Caco-2 (cell line): ENCODE data around the gene TTC28. TPM values are rescaled to one million over a fixed set of nuclear protein-coding genes. Genes with fewer than 3 reads are reported as not detected.

Experiments used
- BruUV-seq: library from RNA; stranded (reverse); fragments of 400-500 nt; replicated peaks from 2 replicates; lab custom pipeline; 2021; lab: Mats Ljungman, UMichigan
- CTCF ChIA-PET: fragments of 300-600 bp; sonication (Branson Sonifier 250); formaldehyde crosslinking; loops from one replicate; lab custom pipeline; 2022; ENCODE audit warnings: antibody characterized with exemption; lab: Charles Lee
- POLR2A ChIA-PET: fragments of 300-600 bp; sonication (Branson Sonifier 250); formaldehyde crosslinking; loops from one replicate; lab custom pipeline; 2022; ENCODE audit warnings: antibody characterized with exemption; lab: Charles Lee
- DNase-seq, 2 experiments: peaks; one replicate each; pipeline versions ENCODE4 v3.0.0 to v3.0.0-alpha.2; 2020 to 2022
- H3K27me3 ChIP-seq: replicated peaks from 2 replicates; pipeline ENCODE4 v1.6.0; 2011; ENCODE audit warnings: low read length; ENCODE audit not compliant: control insufficient read depth, insufficient read depth
- H3K36me3 ChIP-seq: 2 replicates; pipeline ENCODE4 v1.5.1; 2011; ENCODE audit warnings: low read length; ENCODE audit not compliant: control insufficient read depth, insufficient read depth
- H3K4me1 ChIP-seq: fragments of 250-450 bp; sonication (Bioruptor Pico); 2 replicates; pipeline ENCODE4 v1.5.1; 2020; ENCODE audit warnings: mild to moderate bottlenecking
- H3K4me3 ChIP-seq: 2 replicates; pipeline ENCODE4 v1.5.1; 2011; ENCODE audit warnings: low read depth, mild to moderate bottlenecking, control low read depth, low read length
- H3K9me3 ChIP-seq: fragments of 250-450 bp; sonication (Bioruptor Pico); 2 replicates; pipeline ENCODE4 v1.5.1; 2020; ENCODE audit warnings: mild to moderate bottlenecking, moderate library complexity
- H3K27ac Mint-ChIP-seq: one replicate; pipeline ENCODE4 v1.8.0; 2022; ENCODE audit warnings: mixed read lengths; ENCODE audit not compliant: unreplicated experiment
- H3K27me3 Mint-ChIP-seq: one replicate; pipeline ENCODE4 v1.8.0; 2022; ENCODE audit warnings: mixed read lengths; ENCODE audit not compliant: insufficient read depth, unreplicated experiment
- H3K36me3 Mint-ChIP-seq: one replicate; pipeline ENCODE4 v1.8.0; 2022; ENCODE audit warnings: mild to moderate bottlenecking, mixed read lengths; ENCODE audit not compliant: insufficient read depth, unreplicated experiment
- H3K4me1 Mint-ChIP-seq: one replicate; pipeline ENCODE4 v1.8.0; 2022; ENCODE audit warnings: low read depth, mixed read lengths; ENCODE audit not compliant: unreplicated experiment
- H3K4me3 Mint-ChIP-seq: one replicate; pipeline ENCODE4 v1.8.0; 2022; ENCODE audit warnings: mild to moderate bottlenecking, moderate library complexity, mixed read lengths; ENCODE audit not compliant: unreplicated experiment
- H3K9me3 Mint-ChIP-seq: one replicate; pipeline ENCODE4 v1.8.0; 2022; ENCODE audit warnings: mixed read lengths; ENCODE audit not compliant: unreplicated experiment
- intact Hi-C: fragments of 100-400 bp; cut with micrococcal nuclease; formaldehyde crosslinking; loops from one replicate; pipeline ENCODE4 v1.10.0; 2022; ENCODE audit not compliant: unreplicated experiment
- total RNA-seq: library from RNA; stranded (reverse); gene quantifications from 2 replicates; pipeline ENCODE4 v1.2.3, GENCODE V29; 2022
- TF ChIP-seq, protein P1 (sequence below), 2 experiments: fragments of 200-600 bp in 1 of 2; IDR thresholded peaks; 1 replicate in 1 of 2; 2 replicates in 1 of 2; pipeline versions ENCODE4 v1.5.1 to v1.8.0; 2011 to 2022; ENCODE audit warnings: antibody characterized with exemption in 1 of 2, control low read depth in 1 of 2, inconsistent platforms in 1 of 2, low read depth in 1 of 2, low read length in 1 of 2, mild to moderate bottlenecking in 1 of 2, moderate library complexity in 1 of 2; ENCODE audit not compliant: insufficient read depth in 1 of 2, severe bottlenecking in 1 of 2, unreplicated experiment in 1 of 2

TTC28 gene
- total RNA-seq, 1 experiment from 2014 or later = 12.0 TPM

DNA sequence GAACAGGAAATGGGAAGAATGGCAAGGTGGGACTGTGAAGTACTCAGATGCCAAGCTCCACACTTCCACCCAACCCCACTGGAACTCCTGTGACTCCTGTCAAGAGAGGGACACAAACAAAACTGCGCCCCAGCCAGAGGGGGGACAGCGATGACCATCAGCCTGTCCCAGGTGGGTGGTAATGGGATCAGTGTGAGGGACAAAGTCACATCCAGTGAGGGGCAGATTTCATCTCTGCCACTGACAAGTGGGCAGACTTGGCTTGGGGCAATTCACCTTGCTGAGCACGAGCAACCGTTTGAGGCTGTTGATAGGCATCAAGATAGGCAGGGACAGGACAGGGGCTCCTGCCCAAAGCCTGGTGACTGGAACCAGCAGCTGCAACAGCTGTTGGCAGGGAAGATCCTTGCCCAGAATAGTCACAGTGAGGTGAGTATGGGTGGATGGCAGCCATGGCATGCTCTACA lies 655.2 kb downstream of the TTC28 start:
- Histone ChIP-seq H3K9me3 (no peaks in the 10 kb centered on the region), H3K4me1 (peaks cover 7% of the 10 kb centered on the region; the same call in 1 of the 2 replicates), H3K4me3 (no peak overlapping the region), H3K27me3 (no peaks in the 10 kb centered on the region), H3K36me3 (no peaks in the 10 kb centered on the region)
- no peak overlapping the region for H3K27ac Mint-ChIP-seq
- ChIA-PET CTCF (no interaction called here), POLR2A (no interaction called here)
- intact Hi-C loops = no loop called here
- DNase-seq = no peak
- TF ChIP-seq, protein P1, sequence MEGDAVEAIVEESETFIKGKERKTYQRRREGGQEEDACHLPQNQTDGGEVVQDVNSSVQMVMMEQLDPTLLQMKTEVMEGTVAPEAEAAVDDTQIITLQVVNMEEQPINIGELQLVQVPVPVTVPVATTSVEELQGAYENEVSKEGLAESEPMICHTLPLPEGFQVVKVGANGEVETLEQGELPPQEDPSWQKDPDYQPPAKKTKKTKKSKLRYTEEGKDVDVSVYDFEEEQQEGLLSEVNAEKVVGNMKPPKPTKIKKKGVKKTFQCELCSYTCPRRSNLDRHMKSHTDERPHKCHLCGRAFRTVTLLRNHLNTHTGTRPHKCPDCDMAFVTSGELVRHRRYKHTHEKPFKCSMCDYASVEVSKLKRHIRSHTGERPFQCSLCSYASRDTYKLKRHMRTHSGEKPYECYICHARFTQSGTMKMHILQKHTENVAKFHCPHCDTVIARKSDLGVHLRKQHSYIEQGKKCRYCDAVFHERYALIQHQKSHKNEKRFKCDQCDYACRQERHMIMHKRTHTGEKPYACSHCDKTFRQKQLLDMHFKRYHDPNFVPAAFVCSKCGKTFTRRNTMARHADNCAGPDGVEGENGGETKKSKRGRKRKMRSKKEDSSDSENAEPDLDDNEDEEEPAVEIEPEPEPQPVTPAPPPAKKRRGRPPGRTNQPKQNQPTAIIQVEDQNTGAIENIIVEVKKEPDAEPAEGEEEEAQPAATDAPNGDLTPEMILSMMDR (IDR thresholded peaks at IDR 0.05; ENCODE audit: insufficient read depth in 1 of 2, low read depth in 1 of 2, low read length in 1 of 2, severe bottlenecking in 1 of 2, unreplicated experiment in 1 of 2) = no peak
- no peaks in the 10 kb centered on the region for H3K27me3 Mint-ChIP-seq
- H3K4me1 Mint-ChIP-seq = no peaks in the 10 kb centered on the region
- BruUV-seq = no TSS peak
- H3K4me3 Mint-ChIP-seq = no peak overlapping the region
- H3K36me3 Mint-ChIP-seq = no peaks in the 10 kb centered on the region
- no peaks in the 10 kb centered on the region for H3K9me3 Mint-ChIP-seq

DNA sequence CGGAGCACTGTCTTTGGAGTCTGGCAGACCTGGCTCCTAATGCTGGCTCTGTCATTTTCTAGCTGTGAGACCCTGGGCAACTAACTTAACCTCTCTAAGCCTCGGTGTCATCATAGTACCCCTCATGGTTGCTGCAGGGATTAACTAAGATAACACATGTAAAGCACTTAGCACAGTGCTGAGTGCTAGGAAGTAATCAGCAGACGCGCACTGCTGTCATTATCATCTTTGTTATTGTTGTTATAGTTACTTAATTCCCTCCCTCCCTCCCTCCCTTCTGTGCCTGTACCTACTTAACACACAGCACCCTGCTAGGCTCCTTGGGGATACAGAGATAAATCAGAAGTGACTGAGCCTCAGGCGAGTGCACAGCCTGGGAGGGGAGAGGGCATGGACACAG lies 655.9 kb downstream of the TTC28 start:
- H3K4me3 Mint-ChIP-seq = no peak overlapping the region
- BruUV-seq = no TSS peak

DNA sequence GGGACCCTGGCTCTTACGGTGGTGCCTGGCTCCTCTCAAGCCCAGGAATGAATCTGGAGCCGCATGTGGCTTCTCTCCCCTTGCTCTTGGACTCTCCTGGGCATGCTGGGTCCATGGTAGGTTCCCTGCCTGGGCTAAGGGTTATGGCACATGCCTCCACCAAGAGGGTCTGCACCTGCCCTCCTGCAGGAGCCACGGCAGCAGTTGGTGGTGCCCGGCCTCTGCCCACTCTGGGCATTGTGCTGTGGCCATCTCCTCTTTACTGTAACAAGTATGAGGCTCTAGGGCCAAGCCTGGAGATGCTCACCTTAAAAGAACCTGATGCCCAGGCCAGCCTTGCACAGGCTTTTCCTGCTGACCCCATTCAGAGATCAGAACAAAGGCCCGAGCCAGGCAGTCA lies 656.6 kb downstream of the TTC28 start:
- Histone ChIP-seq H3K36me3 (no peaks in the 10 kb centered on the region), H3K9me3 (no peaks in the 10 kb centered on the region), H3K27me3 (no peaks in the 10 kb centered on the region), H3K4me3 (no peak overlapping the region), H3K4me1 (peaks cover 7% of the 10 kb centered on the region; the same call in 1 of the 2 replicates)
- BruUV-seq = no TSS peak
- Mint-ChIP-seq H3K27ac (no peak overlapping the region), H3K36me3 (no peaks in the 10 kb centered on the region), H3K4me1 (no peaks in the 10 kb centered on the region), H3K9me3 (no peaks in the 10 kb centered on the region), H3K27me3 (no peaks in the 10 kb centered on the region), H3K4me3 (no peak overlapping the region)
- ChIA-PET POLR2A (no interaction called here), CTCF (no interaction called here)
- TF ChIP-seq, protein P1 (IDR thresholded peaks at IDR 0.05; ENCODE audit: insufficient read depth in 1 of 2, low read depth in 1 of 2, low read length in 1 of 2, severe bottlenecking in 1 of 2, unreplicated experiment in 1 of 2) = no peak
- no peak for DNase-seq
- intact Hi-C loops = no loop called here

More for the DNA sequence above, 655.9 kb downstream of the TTC28 start:
- CTCF ChIA-PET = no interaction called here
- H3K9me3 ChIP-seq = no peaks in the 10 kb centered on the region
- peaks cover 7% of the 10 kb centered on the region; the same call in 1 of the 2 replicates for H3K4me1 ChIP-seq
- no peaks in the 10 kb centered on the region for H3K27me3 ChIP-seq
- Mint-ChIP-seq H3K4me1 (no peaks in the 10 kb centered on the region), H3K27ac (no peak overlapping the region), H3K27me3 (no peaks in the 10 kb centered on the region), H3K9me3 (no peaks in the 10 kb centered on the region), H3K36me3 (no peaks in the 10 kb centered on the region)
- POLR2A ChIA-PET = no interaction called here
- TF ChIP-seq, protein P1 (IDR thresholded peaks at IDR 0.05; ENCODE audit: insufficient read depth in 1 of 2, low read depth in 1 of 2, low read length in 1 of 2, severe bottlenecking in 1 of 2, unreplicated experiment in 1 of 2) = no peak
- H3K36me3 ChIP-seq = no peaks in the 10 kb centered on the region
- intact Hi-C loops = no loop called here
- DNase-seq = no peak
- no peak overlapping the region for H3K4me3 ChIP-seq
